GM12891 (cell line): ENCODE data around the gene ASMTL.

Experiments used
- DNase-seq: peaks from one replicate; pipeline ENCODE4 v3.0.0; 2011; ENCODE audit warnings: low spot score; ENCODE audit not compliant: insufficient read length
- FAIRE-seq: peaks from 2 replicates; lab custom pipeline; 2011; peaks lifted over from hg19 to GRCh38; lab: Jason Lieb, UNC
- PAX5 ChIP-seq: IDR thresholded peaks from 2 replicates; pipeline ENCODE4 v1.6.1; 2011; ENCODE audit warnings: low read length, moderate library complexity, mild to moderate bottlenecking; ENCODE audit not compliant: insufficient read depth, severe bottlenecking
- POLR2A ChIP-seq: IDR thresholded peaks from 2 replicates; pipeline ENCODE4 v1.6.1; 2011; ENCODE audit warnings: low read depth, low read length, control low read depth
- POLR2AphosphoS5 ChIP-seq: IDR thresholded peaks from 2 replicates; pipeline ENCODE4 v1.6.1; 2011; ENCODE audit warnings: low read depth, low read length, control low read depth
- POU2F2 ChIP-seq: IDR thresholded peaks from 2 replicates; pipeline ENCODE4 v1.6.1; 2011; ENCODE audit warnings: low read depth, mild to moderate bottlenecking, control low read depth, low read length, moderate library complexity
- SPI1 ChIP-seq: IDR thresholded peaks from 2 replicates; pipeline ENCODE4 v1.6.1; 2011; ENCODE audit warnings: low read depth, low read length, control low read depth
- TAF1 ChIP-seq: IDR thresholded peaks from 2 replicates; pipeline ENCODE4 v1.6.1; 2011; ENCODE audit warnings: low read depth, low read length, control low read depth

ASMTL gene

DNA sequence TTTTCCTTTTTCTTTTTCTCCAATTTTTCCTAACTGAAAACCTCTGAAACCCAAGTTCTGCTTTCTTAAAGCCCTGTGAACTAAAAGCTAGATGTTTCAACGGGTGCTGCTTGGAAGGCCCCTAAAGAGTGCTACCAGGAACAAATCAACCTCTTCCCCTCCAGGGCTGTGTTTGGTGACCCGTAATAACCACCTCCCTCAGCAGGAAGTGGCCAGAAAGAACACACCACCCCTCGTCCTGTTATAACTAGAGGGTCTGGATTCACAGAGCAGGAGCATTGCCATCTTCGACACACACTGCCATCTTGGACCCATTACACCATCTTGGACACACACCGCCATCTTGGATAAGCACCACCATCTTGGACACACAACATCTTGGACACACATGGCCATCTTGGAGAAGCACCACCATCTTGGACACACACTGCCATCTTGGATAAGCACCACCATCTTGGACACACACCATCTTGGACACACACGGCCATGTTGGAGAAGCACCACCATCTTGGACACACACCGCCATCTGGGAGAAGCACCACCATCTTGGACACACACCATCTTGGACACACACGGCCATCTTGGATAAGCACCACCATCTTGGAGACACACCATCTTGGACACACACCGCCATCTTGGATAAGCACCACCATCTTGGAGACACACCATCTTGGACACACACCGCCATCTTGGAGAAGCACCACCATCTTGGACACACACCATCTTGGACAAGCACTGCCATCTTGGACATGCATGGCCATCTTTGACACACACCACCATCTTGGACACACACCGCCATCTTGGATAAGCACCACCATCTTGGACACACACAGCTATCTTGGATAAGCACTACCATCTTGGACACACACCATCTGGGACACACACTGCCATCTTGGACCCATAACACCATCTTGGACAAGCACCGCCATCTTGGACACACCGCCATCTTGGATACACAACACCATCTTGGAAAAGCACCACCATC lies 5.4 kb downstream of the ASMTL start:
- DNase-seq (peak; percentile 49), FAIRE-seq (peak; percentile 96)
- peak; percentile 51 for TF ChIP-seq SPI1

DNA sequence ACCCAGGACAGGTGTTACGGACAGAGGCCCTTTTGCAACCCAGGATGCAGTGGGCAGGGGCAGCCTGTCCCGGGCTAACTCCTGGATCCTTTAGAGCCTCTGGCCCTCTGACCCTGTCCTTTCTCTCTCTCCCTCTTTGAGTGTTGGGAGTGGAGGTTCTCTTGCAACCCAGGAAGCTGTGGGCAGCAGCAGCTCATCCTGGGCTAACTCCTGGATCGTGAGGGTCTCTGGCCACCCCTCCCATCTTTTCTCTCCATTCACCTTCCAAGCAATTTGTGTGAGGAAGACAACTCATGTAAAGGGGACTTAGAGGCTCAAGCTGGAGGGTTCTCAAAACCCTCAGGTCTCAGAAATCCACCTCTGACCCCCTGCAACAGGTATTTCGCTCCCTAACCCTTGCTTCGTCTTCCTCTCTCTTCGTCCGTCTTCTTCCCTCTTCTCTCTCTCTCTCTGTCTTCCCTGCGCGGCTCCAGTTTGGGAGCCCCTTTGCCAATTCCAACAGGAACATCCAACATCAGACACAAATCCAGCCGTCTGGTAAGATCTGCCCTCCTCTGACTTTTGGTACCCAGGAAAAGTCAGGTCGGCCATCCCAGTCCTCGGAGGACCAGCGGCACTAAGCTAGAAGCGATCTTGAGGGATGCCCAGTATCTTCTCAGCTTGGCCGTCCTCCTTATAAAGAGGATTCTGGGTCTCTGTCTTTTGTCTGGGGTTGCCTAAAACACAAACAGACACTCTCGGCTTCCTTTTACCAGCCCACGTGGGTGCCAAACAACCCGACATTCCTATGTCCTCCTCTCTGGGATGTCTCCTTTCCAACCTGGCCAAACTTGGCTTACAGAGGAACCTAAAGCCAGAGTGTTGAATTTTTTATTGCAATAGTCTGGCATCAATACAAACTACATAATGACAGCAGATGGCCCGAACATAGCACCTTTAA lies 7.9 kb downstream of the ASMTL start:
- DNase-seq (no peak), FAIRE-seq (no peak)
- TF ChIP-seq POU2F2 (no peak), SPI1 (no peak)

DNA sequence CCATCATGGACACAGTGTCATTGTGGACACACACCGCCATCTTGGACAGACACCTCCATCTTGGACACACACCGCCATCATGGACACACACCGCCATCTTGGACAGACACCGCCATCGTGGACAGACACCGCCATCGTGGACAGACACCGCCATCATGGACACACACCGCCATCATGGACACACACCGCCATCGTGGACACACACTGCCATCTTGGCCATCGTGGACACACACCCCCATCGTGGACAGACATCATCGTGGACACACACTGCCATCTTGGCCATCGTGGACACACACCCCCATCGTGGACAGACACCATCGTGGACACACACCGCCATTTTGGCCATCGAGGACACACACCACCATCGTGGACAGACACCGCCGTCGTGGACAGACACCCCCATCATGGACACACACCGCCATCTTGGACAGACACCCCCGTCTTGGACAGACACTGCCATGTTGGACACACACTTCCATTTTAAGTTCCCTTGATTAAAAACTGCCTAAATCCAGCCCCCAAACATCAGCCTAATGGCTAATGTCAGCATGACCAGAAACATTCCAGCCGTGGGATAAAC lies 9.1 kb downstream of the ASMTL start:
- no peak for TF ChIP-seq POU2F2
- 0 out of 2 replicates have a peak, but pooled peaks have one; percentile 23 for TF ChIP-seq POLR2A
- peak; percentile 45; the same call in 1 of the 2 replicates for TF ChIP-seq POLR2AphosphoS5
- no peak for TF ChIP-seq PAX5
- DNase-seq (no peak), FAIRE-seq (peak; percentile 92)

DNA sequence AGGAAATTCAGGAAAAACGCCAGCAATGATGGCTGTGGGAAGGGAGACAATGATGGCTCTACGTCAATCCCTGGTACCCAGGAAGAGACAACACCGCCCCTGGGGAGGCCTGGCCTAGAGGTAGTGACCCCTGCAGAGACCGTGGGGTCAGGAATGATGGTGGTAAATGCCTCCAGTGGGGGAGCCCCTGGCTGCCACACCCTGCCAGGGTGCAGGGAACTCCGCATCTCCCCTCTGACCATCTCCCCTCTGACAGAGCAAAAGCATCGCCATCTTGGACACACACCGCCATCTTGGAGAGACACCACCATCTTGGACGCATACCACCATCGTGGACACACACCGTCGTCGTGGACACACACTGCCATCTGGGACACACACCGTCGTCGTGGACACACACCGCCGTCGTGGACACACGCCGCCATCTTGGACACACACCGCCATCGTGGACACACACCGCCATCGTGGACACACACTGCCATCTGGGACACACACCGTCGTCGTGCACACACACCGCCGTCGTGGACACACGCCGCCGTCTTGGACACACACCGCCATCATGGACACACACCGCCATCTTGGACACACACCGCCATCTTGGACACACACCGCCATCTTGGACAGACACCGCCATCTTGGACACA lies 9.9 kb downstream of the ASMTL start:
- FAIRE-seq: peak; percentile 35
- DNase-seq: no peak
- TF ChIP-seq SPI1: no peak
- no peak for TF ChIP-seq TAF1
- no peak for TF ChIP-seq POU2F2
- no peak for TF ChIP-seq POLR2AphosphoS5
- no peak for TF ChIP-seq PAX5
- no peak for TF ChIP-seq POLR2A

DNA sequence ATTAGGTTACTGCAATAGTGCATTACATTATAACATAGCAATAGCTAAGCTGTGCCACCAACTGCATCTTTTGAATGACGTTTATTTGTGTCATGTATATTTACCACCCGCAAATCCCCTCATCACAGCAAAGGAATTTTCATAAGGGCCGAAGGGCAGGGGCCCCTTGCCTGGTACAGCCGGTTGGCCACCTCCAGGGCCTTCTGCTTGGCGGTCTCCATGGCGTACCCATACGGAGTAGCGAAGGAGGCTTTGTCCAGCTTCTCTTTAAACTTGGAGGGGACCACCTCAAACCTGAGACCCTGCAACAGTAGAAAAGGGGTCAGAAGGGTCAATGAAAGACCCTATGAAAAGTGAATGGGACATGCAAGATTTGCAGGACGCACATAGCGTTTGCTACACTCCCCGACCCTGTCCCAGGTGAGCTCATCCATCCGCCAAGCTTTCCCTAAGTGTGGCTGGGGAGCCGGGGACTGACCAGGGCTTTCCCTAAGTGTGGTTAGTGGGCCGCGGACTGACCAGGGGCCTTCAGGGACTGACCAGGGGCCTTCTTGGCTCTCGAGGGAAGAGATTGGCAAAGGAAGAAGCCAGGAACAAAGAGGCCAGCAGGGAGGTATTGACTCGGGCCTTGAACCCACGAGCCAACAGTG lies 10.6 kb downstream of the ASMTL start:
- DNase-seq (no peak), FAIRE-seq (no peak)
- no peak for TF ChIP-seq POU2F2
- TF ChIP-seq POLR2A: no peak
- TF ChIP-seq TAF1: no peak
- TF ChIP-seq PAX5: no peak
- no peak for TF ChIP-seq POLR2AphosphoS5
- no peak for TF ChIP-seq SPI1

DNA sequence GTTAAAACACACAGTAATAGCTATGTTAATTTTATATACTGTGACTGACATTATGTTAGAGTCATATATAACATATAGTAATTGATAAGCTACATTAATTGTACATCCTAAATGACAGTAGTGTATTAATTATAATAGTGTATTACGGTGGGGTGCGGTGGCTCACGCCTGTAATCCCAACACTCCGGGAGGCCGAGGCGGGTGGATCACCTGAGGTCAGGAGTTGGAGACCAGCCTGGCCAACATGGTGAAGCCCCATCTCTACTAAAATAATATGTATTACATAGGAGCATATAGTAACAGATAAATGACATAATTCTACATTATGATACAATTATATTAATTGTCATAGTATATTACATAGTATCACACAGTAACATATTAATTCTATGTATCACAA lies 12.2 kb downstream of the ASMTL start:
- no peak for FAIRE-seq
- DNase-seq: no peak

DNA sequence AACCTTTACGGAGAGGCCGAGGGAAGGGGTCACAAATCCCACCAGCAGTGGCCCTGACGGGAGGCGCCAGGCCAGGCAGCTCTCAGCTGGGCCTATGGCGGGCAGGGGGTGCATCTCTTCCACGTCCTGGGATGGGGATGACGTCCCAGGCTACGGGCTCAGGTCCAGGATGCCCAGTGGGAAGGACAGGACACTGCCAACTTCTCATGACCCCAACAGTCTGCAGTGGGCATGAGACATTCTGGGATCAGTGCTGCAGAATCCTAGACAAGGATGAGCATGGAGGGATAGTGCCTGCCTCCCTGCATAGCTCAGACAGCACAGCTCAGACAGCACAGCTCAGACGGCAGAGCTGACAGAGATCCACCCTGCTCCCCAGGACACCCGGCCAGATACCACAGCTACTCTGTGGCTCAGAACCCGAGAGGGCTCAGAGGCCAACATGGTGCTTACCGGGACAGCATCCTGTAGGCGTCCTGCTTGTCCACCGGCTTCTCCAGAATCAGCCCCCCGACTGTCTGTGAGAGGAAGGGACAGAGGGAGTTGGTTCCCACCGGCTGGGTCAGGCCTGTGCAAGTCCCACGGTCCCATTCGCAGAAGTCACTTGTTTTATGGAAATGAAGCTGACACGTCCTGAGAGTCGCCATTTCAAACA lies 17.3 kb downstream of the ASMTL start:
- TF ChIP-seq POLR2AphosphoS5 (peak; percentile 59; the same call in 1 of the 2 replicates), POU2F2 (no peak), PAX5 (no peak), SPI1 (no peak), POLR2A (no peak), TAF1 (no peak)
- FAIRE-seq (no peak), DNase-seq (no peak)

More for the DNA sequence above, 12.2 kb downstream of the ASMTL start:
- TF ChIP-seq POLR2AphosphoS5 (no peak), SPI1 (no peak), POLR2A (no peak)

DNA sequence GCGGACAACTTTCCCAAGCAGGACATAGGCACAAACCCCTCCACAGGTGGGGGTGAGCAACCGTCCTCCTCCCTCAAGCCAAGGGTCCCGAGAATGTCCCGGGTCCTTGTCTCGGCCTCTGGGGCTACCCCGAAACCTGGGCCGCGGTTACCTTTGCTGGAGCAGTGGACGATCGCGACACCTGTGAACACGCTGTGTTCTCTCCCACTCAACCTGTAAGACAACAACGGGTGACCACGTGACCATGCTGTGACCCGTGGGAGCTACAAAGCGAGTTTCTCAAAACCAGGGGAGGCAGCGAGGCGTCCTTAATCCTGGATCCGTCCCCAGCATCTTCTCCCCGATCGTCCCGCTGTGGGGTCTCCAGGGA lies 17.9 kb downstream of the ASMTL start:
- no peak for FAIRE-seq
- no peak for DNase-seq
- TF ChIP-seq POU2F2 (no peak), PAX5 (no peak), POLR2AphosphoS5 (no peak; the same call in 1 of the 2 replicates), SPI1 (no peak), POLR2A (no peak), TAF1 (no peak)
